ENCODE results near the gene SMAD7.

The SMAD7 gene

GRCh38 chr18:48929941-48930713 lies 20.6 kb downstream of the SMAD7 start:
- DNase-seq (ENCODE audit: low spot score): peak; percentile 79

DNA sequence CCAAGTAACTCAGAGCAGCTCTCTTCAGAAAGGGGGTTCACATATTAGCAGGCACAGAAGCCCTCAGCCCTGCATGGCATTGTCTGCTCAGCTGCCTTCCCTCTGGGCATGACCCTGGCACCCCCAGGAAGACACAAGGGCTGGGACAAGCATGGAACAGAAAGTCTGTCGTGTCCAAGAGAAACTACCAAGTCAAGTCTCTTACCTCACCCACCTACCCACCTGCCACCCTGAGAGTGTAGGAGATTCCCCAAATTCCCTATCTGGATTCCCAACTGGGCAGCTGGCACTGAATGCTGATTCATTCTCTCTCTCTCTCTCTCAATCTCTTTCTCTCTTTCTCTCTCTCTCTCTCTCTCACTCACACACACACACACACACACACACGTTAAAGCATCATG lies 21.6 kb downstream of the SMAD7 start:
- no peak for DNase-seq (ENCODE audit: low spot score)

- no peak for DNase-seq (ENCODE audit: low spot score)
Measured at GRCh38 chr18:48928787-48929186, 22.0 kb downstream of the SMAD7 start.

DNA sequence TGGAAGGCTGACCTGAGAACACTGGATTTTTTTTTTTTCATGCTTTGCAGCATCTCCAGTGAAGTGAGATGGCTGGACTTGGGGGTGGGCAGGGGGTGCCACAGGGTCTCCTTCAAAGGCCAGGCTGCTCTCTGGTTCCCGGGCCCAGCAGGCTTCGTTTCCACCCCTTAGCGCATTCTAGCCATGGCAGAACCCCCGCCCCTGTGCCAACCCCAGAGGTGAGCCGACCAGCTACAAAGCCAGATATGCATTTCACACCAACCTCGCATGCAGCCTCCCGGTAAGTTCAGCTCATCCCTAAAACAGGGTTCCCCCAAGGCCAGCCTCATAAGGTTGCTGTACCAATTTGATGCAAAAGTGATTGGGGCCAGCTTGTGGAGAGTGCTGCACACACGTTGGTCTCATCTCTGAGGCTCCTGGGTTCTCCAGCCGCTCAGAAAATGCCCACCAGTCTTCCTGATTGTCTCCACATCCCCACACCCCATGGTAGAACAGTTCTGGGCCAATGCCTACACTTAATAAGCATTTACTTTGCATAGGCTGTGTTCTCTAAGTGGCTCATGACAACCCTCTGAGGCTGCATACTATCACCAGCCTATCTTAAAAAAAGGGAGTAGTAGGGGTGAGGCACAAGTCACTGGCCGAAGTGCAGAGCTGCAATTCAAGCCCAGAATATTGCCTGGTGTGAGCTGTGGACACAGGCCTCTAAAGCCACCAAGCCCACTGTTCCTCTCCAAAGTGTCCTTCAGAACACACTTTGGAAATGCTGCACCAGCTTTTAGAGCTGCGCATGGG lies 23.3 kb downstream of the SMAD7 start:
- DNase-seq (ENCODE audit: low spot score): no peak

- no peak for DNase-seq (ENCODE audit: low spot score)
Measured at GRCh38 chr18:48926420-48926857, 24.3 kb downstream of the SMAD7 start.

DNA sequence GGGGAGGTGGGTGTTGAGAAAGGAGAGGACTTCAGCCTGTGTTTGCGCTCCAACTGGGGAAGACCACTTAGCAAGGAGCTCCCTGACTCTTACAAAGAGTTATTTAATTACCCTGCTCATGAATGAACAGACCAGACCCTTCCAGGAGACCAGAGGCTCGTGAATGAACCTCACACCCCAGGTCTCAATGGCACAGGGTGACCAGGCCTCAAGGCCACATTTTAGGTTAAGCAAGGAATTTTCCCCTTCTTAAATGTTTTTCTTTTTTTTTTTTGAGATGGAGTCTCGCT lies 25.3 kb downstream of the SMAD7 start:
- DNase-seq (ENCODE audit: low spot score): no peak

DNA sequence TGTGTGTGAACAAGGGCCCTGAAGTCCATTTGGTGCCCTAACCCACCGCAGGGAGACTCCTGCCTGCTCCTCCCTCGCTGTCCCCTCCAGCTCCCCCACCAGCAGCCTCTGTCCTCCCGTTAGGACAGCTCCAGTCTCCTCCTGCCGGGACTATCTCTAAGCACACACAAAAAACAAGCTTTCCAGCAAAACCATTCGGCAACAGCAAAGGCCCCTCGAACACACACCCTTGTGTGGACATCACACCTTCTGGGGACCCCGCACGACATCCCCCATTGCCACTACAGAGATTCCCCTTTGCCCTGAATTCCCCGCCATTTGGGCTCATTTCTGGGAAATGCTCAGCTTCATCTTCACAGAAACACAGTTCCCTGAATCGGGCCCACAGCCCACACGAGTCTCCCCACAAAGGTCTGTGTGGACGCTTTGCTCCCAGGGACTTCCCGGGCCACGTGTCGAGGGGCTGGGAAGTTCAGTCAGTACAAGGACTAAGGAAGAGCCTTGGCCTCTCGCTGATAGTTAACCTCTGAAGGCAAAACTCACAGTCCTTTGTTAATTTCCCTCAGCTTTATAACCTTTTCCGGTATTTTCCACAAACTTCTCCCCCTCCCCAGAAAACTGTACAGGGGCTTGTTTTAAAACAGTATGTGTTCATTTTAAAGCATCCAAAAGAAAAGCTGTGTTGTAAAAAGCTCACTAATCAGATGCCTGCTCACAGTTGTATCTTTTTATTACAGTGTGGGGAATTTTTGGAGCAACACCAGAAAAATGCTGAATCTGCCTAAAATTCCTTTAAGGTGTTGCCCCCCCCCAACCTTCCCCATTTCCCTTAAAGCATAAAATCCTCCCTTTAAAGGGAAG lies 25.9 kb downstream of the SMAD7 start:
- DNase-seq (ENCODE audit: low spot score): no peak

DNA sequence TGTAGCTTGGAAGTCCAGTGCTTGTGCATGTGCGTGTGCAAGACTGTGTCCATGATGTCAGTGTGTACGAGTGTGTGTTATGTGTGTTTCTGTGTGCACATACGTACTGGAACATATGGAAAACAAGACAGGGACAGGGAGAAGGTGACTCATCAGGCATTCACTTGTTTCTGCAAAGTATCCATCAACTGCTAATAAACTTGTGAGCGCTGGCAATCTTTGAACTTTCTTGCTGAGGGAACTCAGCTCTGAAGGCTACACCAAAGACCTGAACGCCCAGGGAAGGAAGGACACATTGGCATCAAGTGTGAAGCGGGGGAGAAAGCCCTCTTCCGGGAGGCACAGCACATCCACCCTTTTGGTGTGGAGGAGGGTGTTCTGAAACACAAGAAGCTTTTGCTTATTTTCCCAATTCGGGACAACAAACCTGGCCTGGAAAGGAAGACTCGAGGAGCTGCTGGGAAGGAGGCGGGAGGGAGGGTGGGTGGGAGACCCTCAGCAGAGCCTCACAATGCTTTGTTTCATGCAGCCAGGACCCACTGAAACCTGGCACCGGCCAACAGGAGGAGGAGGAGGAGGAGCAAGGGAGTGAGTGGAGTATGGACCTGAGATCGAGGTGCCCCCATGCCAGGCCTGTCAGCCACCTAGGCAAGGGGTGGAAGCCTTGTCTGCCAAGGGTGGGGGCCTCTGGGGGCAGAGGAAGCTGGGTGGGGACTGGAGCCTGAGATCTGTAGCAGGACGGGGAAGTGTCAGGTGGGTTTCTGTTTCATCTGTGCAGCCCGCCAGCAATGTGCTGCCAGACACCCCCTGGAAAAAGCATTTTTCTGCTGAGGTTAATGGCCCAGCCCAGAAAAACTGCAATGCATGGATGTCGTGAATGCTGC lies 26.8 kb downstream of the SMAD7 start:
- DNase-seq (ENCODE audit: low spot score): no peak

- peak; percentile 32 for DNase-seq (ENCODE audit: low spot score)
Measured at GRCh38 chr18:48922801-48923730, 27.7 kb downstream of the SMAD7 start.

GRCh38 chr18:48922226-48922800 lies 28.5 kb downstream of the SMAD7 start:
- no peak for DNase-seq (ENCODE audit: low spot score)

- DNase-seq (ENCODE audit: low spot score): no peak
Measured at GRCh38 chr18:48921305-48922225, 29.2 kb downstream of the SMAD7 start.

DNA sequence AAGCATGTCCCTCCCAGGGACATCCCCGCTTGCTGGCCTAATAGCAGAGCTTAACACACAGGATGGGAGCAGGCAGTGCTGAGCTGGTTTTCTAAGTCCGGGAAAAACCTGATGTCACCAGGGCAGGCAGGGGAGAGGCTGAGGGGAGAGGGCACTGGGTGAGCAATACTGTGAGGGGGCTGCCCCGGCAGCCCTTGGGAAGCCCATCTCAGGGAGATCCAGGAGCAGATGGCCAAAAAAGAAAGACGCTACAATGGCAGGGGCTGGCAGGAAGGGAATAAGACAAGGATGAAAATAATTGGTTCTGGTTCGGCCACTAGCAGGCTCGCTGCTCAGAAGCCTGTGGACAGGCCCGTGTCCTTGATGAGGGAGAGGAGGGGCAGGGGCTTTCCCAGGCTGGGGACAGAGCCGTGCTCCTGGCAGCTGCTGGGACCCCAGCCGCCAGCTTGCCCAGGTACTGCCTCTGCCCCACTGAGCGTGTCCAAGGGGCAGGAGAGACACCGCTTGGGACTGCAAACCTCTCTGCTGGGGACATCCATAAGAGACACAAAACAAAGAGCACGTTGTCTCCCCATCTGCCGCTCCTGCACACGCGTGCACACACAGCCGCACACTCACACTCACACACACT lies 30.2 kb downstream of the SMAD7 start:
- no peak for DNase-seq (ENCODE audit: low spot score)

GRCh38 chr18:48919547-48919946 lies 31.2 kb downstream of the SMAD7 start:
- DNase-seq (ENCODE audit: low spot score): no peak

DNA sequence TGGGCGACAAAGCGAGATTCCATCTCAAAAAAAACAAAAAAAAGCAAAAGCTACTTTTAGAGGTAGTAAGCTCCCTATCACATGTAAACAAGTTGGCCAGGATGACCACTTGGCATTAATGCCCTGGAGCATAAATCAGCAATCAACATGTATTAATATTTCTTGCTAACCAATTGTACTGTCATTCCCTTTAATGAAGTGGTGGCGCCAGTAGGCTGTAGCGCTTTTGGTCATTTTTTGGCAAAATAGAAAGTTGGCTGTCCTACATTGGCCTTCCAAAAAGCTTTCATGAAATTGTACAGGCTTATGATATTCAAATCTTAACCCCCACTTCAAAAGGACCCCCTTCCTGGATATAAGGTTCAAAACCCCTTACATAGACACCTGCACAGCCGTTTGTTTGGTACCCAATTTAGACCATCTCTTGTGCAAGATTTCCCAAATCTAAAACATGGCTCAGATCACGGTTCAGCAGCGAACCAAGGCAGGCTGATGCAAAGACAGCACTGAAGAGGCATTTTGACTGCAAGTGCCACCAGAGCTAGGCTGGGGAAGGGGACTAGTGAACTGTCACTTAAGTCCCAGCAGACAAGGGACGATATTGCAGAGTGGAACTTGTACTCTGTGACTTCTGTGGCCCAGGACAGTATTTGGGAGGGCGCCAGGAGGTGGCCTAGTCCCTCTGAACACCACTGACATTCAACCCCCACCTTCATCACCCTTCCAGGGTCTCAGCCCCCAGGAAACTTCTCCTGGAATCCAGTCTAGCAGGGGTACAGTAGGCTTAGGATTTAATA lies 31.9 kb downstream of the SMAD7 start:
- DNase-seq (ENCODE audit: low spot score): no peak

DNA sequence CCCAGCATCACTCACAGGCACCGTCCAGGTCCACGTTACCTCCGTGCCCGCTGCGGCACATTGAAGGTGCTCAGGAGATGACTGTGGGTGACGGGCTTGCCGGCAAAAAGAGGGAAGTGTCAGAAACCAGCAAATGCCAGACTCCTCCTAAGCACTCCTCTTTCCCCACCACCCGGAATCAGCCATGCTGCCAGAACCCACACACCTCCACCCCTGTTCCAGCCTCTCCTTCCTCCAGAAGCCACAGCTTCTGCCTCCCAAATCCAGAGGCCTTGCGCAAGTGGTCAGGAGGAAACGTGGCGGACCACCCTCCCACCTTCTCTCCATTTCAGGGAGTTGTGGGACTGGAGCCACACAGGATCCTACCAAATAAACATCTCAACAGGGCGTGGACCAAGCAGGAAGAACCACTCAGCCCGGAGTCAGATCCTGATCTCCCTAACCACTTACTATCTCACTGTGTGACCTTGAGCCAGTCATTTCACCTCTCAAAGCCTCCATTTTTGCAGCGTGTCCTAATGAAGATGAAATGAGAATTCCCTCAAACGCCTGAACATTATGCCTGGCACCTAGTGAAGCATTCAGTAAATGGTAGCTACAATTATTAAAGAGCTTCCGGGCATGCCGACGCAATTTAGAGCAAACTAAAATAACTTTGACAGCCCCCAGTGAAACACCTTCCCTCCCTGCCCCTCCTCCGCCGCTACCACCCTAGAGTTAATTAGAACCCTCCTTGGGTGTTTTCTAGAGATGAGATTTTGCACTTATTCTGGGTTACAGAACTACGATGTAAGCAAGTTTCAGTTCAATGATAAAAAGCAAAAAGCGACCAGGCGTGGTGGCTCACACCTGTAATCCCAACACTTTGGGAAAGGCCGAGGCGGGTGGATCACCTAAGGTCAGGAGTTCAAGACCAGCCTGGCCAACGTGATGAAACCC lies 32.9 kb downstream of the SMAD7 start:
- no peak for DNase-seq (ENCODE audit: low spot score)

DNA sequence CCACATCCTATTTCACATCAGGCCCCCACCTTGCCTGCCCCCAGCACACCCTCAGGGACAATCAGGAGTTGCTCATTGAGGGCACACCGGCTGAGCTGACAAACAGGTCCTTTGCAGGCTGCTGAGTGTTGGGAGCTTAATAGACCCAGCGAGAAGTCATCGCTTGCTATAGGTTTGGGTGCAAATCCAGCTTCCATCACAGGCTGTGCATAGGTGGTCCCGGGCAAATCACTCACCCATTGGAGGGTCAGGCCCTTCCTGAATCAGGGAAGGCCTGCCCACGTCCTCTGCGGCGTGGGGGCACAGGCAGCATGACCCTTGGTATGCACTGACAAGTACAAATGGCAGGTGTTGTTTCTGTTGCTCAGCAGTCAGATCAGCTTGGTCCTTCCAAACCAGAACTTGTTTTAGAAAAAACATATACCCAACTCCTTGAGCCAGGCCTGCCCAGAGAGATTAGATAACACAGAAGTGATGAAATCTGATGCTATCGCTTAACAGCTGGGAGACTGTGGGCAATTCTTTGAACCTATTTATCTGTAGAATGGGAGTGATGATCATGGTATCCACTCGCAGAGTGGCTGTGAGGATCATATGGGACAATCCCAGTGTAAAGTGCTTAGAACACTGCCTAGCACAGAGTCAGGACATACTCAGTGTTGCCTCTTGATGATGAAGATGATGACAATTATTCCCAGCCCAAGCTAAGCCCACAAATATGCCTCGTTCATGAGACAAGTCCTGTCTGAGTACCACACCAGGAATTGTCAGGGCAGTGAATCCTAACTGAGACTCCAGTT lies 34.9 kb downstream of the SMAD7 start:
- no peak for DNase-seq (ENCODE audit: low spot score)

Data from LoVo (cell line).